T-cell (primary cell): ENCODE results near the gene CCDC59. TPM values are rescaled to one million over a fixed set of nuclear protein-coding genes. Genes with fewer than 3 reads are reported as not detected.
"Not testable (repeated sequence)": the region's sequence is repeated elsewhere in the genome, so short reads cannot be mapped to it uniquely, and the experiment has no call there.

Source experiments
- ATAC-seq, 4 experiments: fragments of 200-7000 bp in 3 of 4; fragments of 150-1000 bp in 1 of 4; cut with Tn5 transposase; replicated peaks in 1 of 4; 1 replicate in 3 of 4; 2 replicates in 1 of 4; pipeline ENCODE4 v1.10.0; 2021; ENCODE audit warnings: moderate library complexity in 3 of 4, mild to moderate bottlenecking in 2 of 4, moderate number of reproducible peaks in 1 of 4
- CTCF ChIA-PET, 2 donors: fragments of 300-600 bp; sonication (Branson Sonifier 250); formaldehyde crosslinking; loops; one replicate each; lab custom pipeline; 2022; ENCODE audit warnings: antibody characterized with exemption in 2 of 2; lab: Charles Lee
- POLR2A ChIA-PET, 2 donors: fragments of 300-600 bp; sonication (Branson Sonifier 250); formaldehyde crosslinking; loops; one replicate each; lab custom pipeline; 2022; ENCODE audit warnings: antibody characterized with exemption in 2 of 2; lab: Charles Lee
- DNase-seq, 35 experiments: peaks; one replicate each; pipeline versions ENCODE4 v3.0.0 to v3.0.0-alpha.2; 2013 to 2023
- H3K27ac ChIP-seq: one replicate; pipeline ENCODE4 v1.5.1; 2013; ENCODE audit warnings: low read length
- H3K27me3 ChIP-seq, 2 experiments: replicated peaks in 1 of 2; 1 replicate in 1 of 2; 2 replicates in 1 of 2; pipeline versions ENCODE4 v1.6.1 to v1.7.0; 2013; ENCODE audit warnings: low read length in 1 of 2, mixed read lengths in 1 of 2; ENCODE audit not compliant: control insufficient read depth in 2 of 2, insufficient read depth in 2 of 2; ENCODE audit errors: extremely low read depth in 1 of 2
- H3K36me3 ChIP-seq, 2 donors: 1 replicate in 1 of 2; 2 replicates in 1 of 2; pipeline versions ENCODE4 v1.6.1 to v1.7.0; 2013; ENCODE audit warnings: low read length in 1 of 2; ENCODE audit not compliant: control insufficient read depth in 2 of 2, insufficient read depth in 1 of 2; ENCODE audit errors: extremely low read depth in 1 of 2
- H3K4me1 ChIP-seq, 2 experiments: 1 replicate in 1 of 2; 2 replicates in 1 of 2; pipeline versions ENCODE4 v1.6.1 to v1.7.0; 2013; ENCODE audit warnings: low read length in 2 of 2, mixed read lengths in 1 of 2; ENCODE audit not compliant: insufficient read depth in 2 of 2, control insufficient read depth in 1 of 2; ENCODE audit errors: extremely low read depth in 1 of 2
- H3K4me3 ChIP-seq, 2 donors: 1 replicate in 1 of 2; 2 replicates in 1 of 2; pipeline versions ENCODE4 v1.5.1 to v1.7.0; 2013; ENCODE audit warnings: mild to moderate bottlenecking in 2 of 2, low read length in 1 of 2, moderate library complexity in 1 of 2; ENCODE audit not compliant: control insufficient read depth in 1 of 2; ENCODE audit errors: extremely low read depth in 1 of 2
- H3K9me3 ChIP-seq: 2 replicates; pipeline ENCODE4 v1.7.0; 2013
- H3K27ac Mint-ChIP-seq, 2 donors: one replicate each; pipeline ENCODE4 v1.8.0; 2020 to 2021; ENCODE audit warnings: mild to moderate bottlenecking in 2 of 2, mixed read lengths in 2 of 2
- H3K27me3 Mint-ChIP-seq, 2 donors: one replicate each; pipeline ENCODE4 v1.8.0; 2021 to 2022; ENCODE audit warnings: mixed read lengths in 2 of 2
- H3K36me3 Mint-ChIP-seq: one replicate; pipeline ENCODE4 v1.8.0; 2021; ENCODE audit warnings: mixed read lengths
- H3K4me1 Mint-ChIP-seq, 3 donors: one replicate each; pipeline ENCODE4 v1.8.0; 2020 to 2022; ENCODE audit warnings: mixed read lengths in 3 of 3, mild to moderate bottlenecking in 1 of 3
- H3K4me3 Mint-ChIP-seq, 3 donors: one replicate each; pipeline ENCODE4 v1.8.0; 2020 to 2022; ENCODE audit warnings: mild to moderate bottlenecking in 3 of 3, mixed read lengths in 3 of 3, moderate library complexity in 3 of 3
- H3K9me3 Mint-ChIP-seq, 3 donors: one replicate each; pipeline ENCODE4 v1.8.0; 2020 to 2022; ENCODE audit warnings: mixed read lengths in 3 of 3
- WGBS: methylation state at CpG from one replicate; pipeline ENCODE4 v1.1.5; 2013; ENCODE audit warnings: missing lambda C conversion rate; ENCODE audit not compliant: insufficient coverage; 5-methylcytosine and 5-hydroxymethylcytosine counted together
- total RNA-seq, 35 experiments: library from RNA in 6 of 35; stranded (reverse) in 6 of 35; fragments of 120-200 nt in 1 of 35; gene quantifications; one replicate each; pipeline versions ENCODE4 v1.2.1 to v1.2.4 and lab custom pipeline; 2013 to 2026

CCDC59 gene
- total RNA-seq, 5 donors from 2014 or later (not counting 1 experiment from before 2014, with no cell fraction given): 44.5 to 160 (median 47.3) TPM

- no peak overlapping the region for H3K27ac Mint-ChIP-seq
- H3K36me3 Mint-ChIP-seq: peaks cover 31% of the 10 kb centered on the region
- peaks cover 0 to 15% (median 8%) of the 10 kb centered on the region in 3 donors for H3K9me3 Mint-ChIP-seq
- Histone ChIP-seq H3K9me3 (peaks cover 6% of the 10 kb centered on the region), H3K4me1 (no peaks in the 10 kb centered on the region), H3K4me3 (no peak overlapping the region), H3K36me3 (no peaks in the 10 kb centered on the region), H3K27me3 (no peaks in the 10 kb centered on the region), H3K27ac (no peak overlapping the region)
- DNase-seq (no peak), ATAC-seq (no peak)
- CTCF ChIA-PET: no interaction called here
- H3K27me3 Mint-ChIP-seq: no peaks in the 10 kb centered on the region
- POLR2A ChIA-PET: no interaction called here
- no peak overlapping the region for H3K4me3 Mint-ChIP-seq
- H3K4me1 Mint-ChIP-seq: no peaks in the 10 kb centered on the region
Observed at GRCh38 chr12:82378997-82379396, 20.8 kb upstream of the CCDC59 start.

GRCh38 chr12:82375201-82375600, 17.0 kb upstream of the CCDC59 start:
- no peak for DNase-seq

GRCh38 chr12:82366197-82366596, 8.0 kb upstream of the CCDC59 start:
- Histone ChIP-seq H3K27ac (no peak overlapping the region), H3K36me3 (peaks cover 0 to 5% of the 10 kb centered on the region in 2 donors), H3K4me3 (no peak overlapping the region), H3K9me3 (no peaks in the 10 kb centered on the region), H3K27me3 (no peaks in the 10 kb centered on the region), H3K4me1 (no peaks in the 10 kb centered on the region)
- Mint-ChIP-seq H3K4me1 (peaks cover 16 to 43% (median 25%) of the 10 kb centered on the region in 3 donors), H3K9me3 (no peaks in the 10 kb centered on the region), H3K36me3 (peaks cover 38% of the 10 kb centered on the region), H3K4me3 (no peak overlapping the region), H3K27ac (no peak overlapping the region), H3K27me3 (no peaks in the 10 kb centered on the region)
- ChIA-PET CTCF (interaction anchor here in 1 of 2 donors (0.7 kb wide), 1 partner anchor 32 kb away, joined by 4 read pairs; no protein-coding TSS in a partner anchor), POLR2A (interaction anchor here (0.6 to 0.9 kb wide), 2 partner anchors 10 to 1303 kb away, joined by 4 to 7 read pairs; no protein-coding TSS in a partner anchor)
- ATAC-seq: no peak
- WGBS: no CpG with 5 or more reads among the region's 1 CpG
- no peak for DNase-seq

More at GRCh38 chr12:82375201-82375600, 17.0 kb upstream of the CCDC59 start:
- Mint-ChIP-seq H3K4me3 (no peak overlapping the region), H3K9me3 (peaks cover 0 to 15% (median 9%) of the 10 kb centered on the region in 3 donors), H3K4me1 (peaks cover 0 to 5% (median 1%) of the 10 kb centered on the region in 3 donors), H3K27ac (no peak overlapping the region), H3K27me3 (no peaks in the 10 kb centered on the region), H3K36me3 (peaks cover 55% of the 10 kb centered on the region)
- H3K4me1 ChIP-seq: no peaks in the 10 kb centered on the region
- no peaks in the 10 kb centered on the region for H3K27me3 ChIP-seq
- ChIA-PET POLR2A (no interaction called here), CTCF (no interaction called here)
- H3K9me3 ChIP-seq: peaks cover 6% of the 10 kb centered on the region
- H3K27ac ChIP-seq: no peak overlapping the region
- no peak for ATAC-seq
- H3K4me3 ChIP-seq: no peak overlapping the region
- peaks cover 0 to 11% of the 10 kb centered on the region in 2 donors for H3K36me3 ChIP-seq
- no CpG with 5 or more reads among the region's 2 CpGs for WGBS

- ATAC-seq (no peak), DNase-seq (no peak)
- H3K27ac Mint-ChIP-seq: no peak overlapping the region
- Histone ChIP-seq H3K36me3 (peaks cover 0 to 5% of the 10 kb centered on the region in 2 donors), H3K4me3 (no peak overlapping the region), H3K9me3 (no peaks in the 10 kb centered on the region), H3K4me1 (peaks cover 4 to 8% of the 10 kb centered on the region in 2 experiments), H3K27me3 (no peaks in the 10 kb centered on the region), H3K27ac (no peak overlapping the region)
- peaks cover 35 to 55% (median 43%) of the 10 kb centered on the region in 3 donors for H3K4me1 Mint-ChIP-seq
- no peaks in the 10 kb centered on the region for H3K27me3 Mint-ChIP-seq
- POLR2A ChIA-PET: no interaction called here
- WGBS: 100% methylated on average over 3 of the region's 4 CpGs
- no peak overlapping the region for H3K4me3 Mint-ChIP-seq
- no peaks in the 10 kb centered on the region for H3K9me3 Mint-ChIP-seq
- CTCF ChIA-PET: no interaction called here
- peaks cover 29% of the 10 kb centered on the region for H3K36me3 Mint-ChIP-seq
Observed at GRCh38 chr12:82363990-82364389, 5.8 kb upstream of the CCDC59 start.

- ChIA-PET CTCF (interaction anchor here in 1 of 2 donors (0.6 kb wide), 1 partner anchor 751 kb away, joined by 3 read pairs; no protein-coding TSS in a partner anchor), POLR2A (interaction anchor here in 1 of 2 donors (0.6 to 0.7 kb wide), 2 partner anchors 94 to 261 kb away, joined by 3 read pairs; no protein-coding TSS in a partner anchor)
- DNase-seq: no peak
- Mint-ChIP-seq H3K9me3 (no peaks in the 10 kb centered on the region), H3K36me3 (peaks cover 35% of the 10 kb centered on the region), H3K27ac (no peak overlapping the region), H3K4me3 (no peak overlapping the region), H3K27me3 (no peaks in the 10 kb centered on the region), H3K4me1 (peaks cover 49 to 66% (median 63%) of the 10 kb centered on the region in 3 donors)
- H3K36me3 ChIP-seq: peaks cover 0 to 6% of the 10 kb centered on the region in 2 donors
- peaks cover 13 to 22% of the 10 kb centered on the region in 2 experiments for H3K4me1 ChIP-seq
- H3K9me3 ChIP-seq: no peaks in the 10 kb centered on the region
- ATAC-seq: no peak
- H3K27me3 ChIP-seq: no peaks in the 10 kb centered on the region
- no peak overlapping the region for H3K27ac ChIP-seq
- H3K4me3 ChIP-seq: no peak overlapping the region
- 86% methylated on average over 20 of the region's 22 CpGs for WGBS
Observed at GRCh38 chr12:82361461-82361915, 3.3 kb upstream of the CCDC59 start.

GRCh38 chr12:82360834-82361233, 2.6 kb upstream of the CCDC59 start:
- H3K9me3 Mint-ChIP-seq, H3K9me3 ChIP-seq, ATAC-seq, H3K27me3 Mint-ChIP-seq, H3K4me3 Mint-ChIP-seq, H3K4me3 ChIP-seq, H3K27ac ChIP-seq, DNase-seq, H3K27me3 ChIP-seq, H3K27ac Mint-ChIP-seq: not testable (repeated sequence)
- POLR2A ChIA-PET: interaction anchor here in 1 of 2 donors (0.7 kb wide), 1 partner anchor 261 kb away, joined by 3 read pairs; no protein-coding TSS in a partner anchor
- Histone ChIP-seq H3K4me1 (peaks cover 13 to 28% of the 10 kb centered on the region in 2 experiments), H3K36me3 (peaks cover 0 to 12% of the 10 kb centered on the region in 2 donors)
- Mint-ChIP-seq H3K4me1 (peaks cover 55 to 73% (median 66%) of the 10 kb centered on the region in 3 donors), H3K36me3 (peaks cover 38% of the 10 kb centered on the region)
- CTCF ChIA-PET: interaction anchor here in 1 of 2 donors (0.6 kb wide), 1 partner anchor 751 kb away, joined by 3 read pairs; no protein-coding TSS in a partner anchor
- 98% methylated on average over 10 of the region's 11 CpGs for WGBS
